ENCODE data around the gene DIRAS1. TPM values are rescaled to one million over a fixed set of nuclear protein-coding genes. Genes with fewer than 3 reads are reported as not detected.
"Not testable (repeated sequence)": the region's sequence is repeated elsewhere in the genome, so short reads cannot be mapped to it uniquely, and the experiment has no call there.

DIRAS1 gene
- total RNA-seq, 1 donor from 2014 or later, result 4.5 TPM

GRCh38 chr19:2679439-2679838, 41.7 kb downstream of the DIRAS1 start:
- DNase-seq (ENCODE audit: low read depth), result no peak

DNA sequence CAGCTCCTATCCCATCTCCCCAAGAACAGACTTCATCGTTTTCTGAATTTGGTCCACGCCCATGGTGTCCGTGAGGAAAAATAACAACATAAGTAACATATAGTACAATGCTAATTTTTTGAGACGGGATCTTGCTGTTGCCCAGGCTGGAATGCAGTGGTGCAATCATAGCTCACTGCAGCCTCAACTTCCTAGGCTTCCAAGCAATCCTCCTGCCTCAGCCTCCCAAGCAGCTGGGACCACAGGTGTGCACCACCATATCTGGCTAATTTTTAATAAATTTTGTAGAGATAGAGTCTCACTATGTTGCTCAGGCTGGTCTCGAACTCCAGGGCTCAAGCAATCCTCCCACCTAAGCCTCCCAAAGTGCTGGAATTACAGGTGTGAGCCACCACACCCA, 42.2 kb downstream of the DIRAS1 start:
- not testable (repeated sequence) for DNase-seq (ENCODE audit: low read depth)

- DNase-seq (ENCODE audit: low read depth), result no peak
Observed at GRCh38 chr19:2678044-2678671, 43.0 kb downstream of the DIRAS1 start.

DNA sequence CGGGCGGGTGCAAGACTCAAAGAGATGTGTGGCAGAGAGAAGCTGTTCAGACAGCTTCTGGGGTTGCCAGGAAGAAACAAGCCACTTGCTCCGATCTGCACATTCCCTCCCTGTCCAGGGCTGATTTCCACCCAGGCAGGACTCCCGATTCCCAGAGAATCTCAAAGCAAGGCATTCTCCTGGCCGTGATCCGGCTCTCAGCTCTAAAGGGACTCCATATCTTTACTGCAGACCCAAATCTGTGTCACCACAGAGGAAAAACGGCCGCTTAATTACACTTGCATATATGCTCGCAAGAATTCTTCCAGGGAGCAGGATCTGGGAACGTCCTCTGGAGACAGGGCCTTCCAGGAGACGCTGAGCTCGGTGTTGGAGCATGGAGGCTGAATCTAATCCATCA, 44.3 kb downstream of the DIRAS1 start:
- DNase-seq (ENCODE audit: low read depth), result no peak

- no peak for DNase-seq (ENCODE audit: low read depth)
Observed at GRCh38 chr19:2675892-2676291, 45.3 kb downstream of the DIRAS1 start.

- DNase-seq (ENCODE audit: low read depth), result no peak
Observed at GRCh38 chr19:2670217-2670616, 51.0 kb downstream of the DIRAS1 start.

GRCh38 chr19:2668175-2668763, 52.9 kb downstream of the DIRAS1 start:
- DNase-seq (ENCODE audit: low read depth), result no peak

GRCh38 chr19:2667349-2667748, 53.8 kb downstream of the DIRAS1 start:
- not testable (repeated sequence) for DNase-seq (ENCODE audit: low read depth)

DNA sequence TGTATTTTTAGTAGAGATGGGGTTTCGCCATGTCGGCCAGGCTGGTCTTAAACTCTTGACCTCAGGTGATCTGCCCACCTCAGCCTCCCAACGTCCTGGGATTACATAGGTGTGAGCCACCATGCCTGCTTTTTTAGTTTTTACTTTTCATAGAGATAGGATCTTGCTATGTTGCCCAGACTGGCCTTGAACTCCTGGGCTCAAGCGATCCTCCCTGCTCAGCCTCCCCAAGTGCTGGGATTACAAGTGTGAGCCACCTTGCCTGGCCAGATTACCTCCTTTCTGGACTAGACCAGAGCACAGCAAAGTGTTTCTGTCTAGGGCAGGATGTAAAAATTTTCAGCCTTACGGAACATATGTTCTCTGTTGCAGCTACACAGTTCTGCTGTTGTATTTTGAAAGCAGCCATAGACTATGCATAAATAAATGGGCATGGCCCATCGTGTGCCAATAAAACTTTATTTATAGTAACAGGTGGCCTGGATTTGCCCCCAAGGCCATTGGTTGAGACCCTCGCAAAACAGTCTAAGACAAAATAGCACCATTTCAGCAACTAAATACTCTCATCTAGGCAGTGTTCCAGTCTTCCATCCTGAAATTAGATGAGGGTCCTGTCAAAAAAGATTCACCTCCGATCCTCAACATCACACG, 54.7 kb downstream of the DIRAS1 start:
- no peak for DNase-seq (ENCODE audit: low read depth)

DNA sequence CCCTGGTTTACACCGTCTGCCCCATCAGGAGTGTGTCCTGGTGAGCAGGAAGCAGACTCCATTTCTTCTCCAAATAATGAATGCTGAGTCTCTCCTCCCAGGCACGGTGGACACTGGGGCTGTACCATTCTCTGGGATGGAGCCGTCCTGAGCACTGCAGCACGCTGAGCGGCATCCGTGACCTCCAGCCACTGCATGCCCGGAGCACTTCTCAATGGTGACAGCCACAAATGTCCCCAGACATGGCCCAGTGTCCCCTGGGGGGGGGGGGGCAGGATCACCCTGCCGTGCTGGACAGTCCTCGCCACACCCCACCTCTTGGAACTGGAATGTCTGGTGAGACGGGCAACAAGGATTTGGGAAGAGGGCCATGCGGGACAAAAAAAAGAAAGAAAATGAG, 56.1 kb downstream of the DIRAS1 start:
- no peak for DNase-seq (ENCODE audit: low read depth)

Other genes starting within 250 kb of the DIRAS1 start
- 8.6 and 16.9 TPM in 2 replicates for gene GADD45B, start 245.2 kb downstream of the DIRAS1 start, total RNA-seq
- not detected in 2 replicates for gene GNG7, start 18.7 kb downstream of the DIRAS1 start, total RNA-seq
- gene SLC39A3, start 18.6 kb upstream of the DIRAS1 start, total RNA-seq, result 35.5 and 41.8 TPM in 2 replicates
- 82.5 and 99.4 TPM in 2 replicates for gene SGTA, start 61.9 kb upstream of the DIRAS1 start, total RNA-seq
- gene THOP1, start 64.1 kb upstream of the DIRAS1 start, total RNA-seq, result 102 and 142 TPM in 2 replicates
- 6.5 and 6.8 TPM in 2 replicates for gene ZNF554, start 98.5 kb upstream of the DIRAS1 start, total RNA-seq
- 25.2 and 29.1 TPM in 2 replicates for gene ZNF555, start 120.1 kb upstream of the DIRAS1 start, total RNA-seq
- gene ZNF556, start 146.0 kb upstream of the DIRAS1 start, total RNA-seq, result 44.2 and 78.5 TPM in 2 replicates
- gene ZNF57, start 179.6 kb upstream of the DIRAS1 start, total RNA-seq, result 4.0 TPM in 2 replicates
- 4.0 and 4.5 TPM in 2 replicates for gene ZNF77, start 223.6 kb upstream of the DIRAS1 start, total RNA-seq

All from myocyte (in vitro differentiated cells).